Inflammatory macrophage treated with lipopolysaccharide for 1 hour (primary cell): ENCODE measurements around the gene SENP1.
A peak's percentile ranks its signal among the peaks of the same experiment; 100 is the strongest.

Experiments used
- DNase-seq, 2 donors: peaks; one replicate each; pipeline ENCODE4 v3.0.0-alpha.2; 2020 to 2022

Gene SENP1

DNA sequence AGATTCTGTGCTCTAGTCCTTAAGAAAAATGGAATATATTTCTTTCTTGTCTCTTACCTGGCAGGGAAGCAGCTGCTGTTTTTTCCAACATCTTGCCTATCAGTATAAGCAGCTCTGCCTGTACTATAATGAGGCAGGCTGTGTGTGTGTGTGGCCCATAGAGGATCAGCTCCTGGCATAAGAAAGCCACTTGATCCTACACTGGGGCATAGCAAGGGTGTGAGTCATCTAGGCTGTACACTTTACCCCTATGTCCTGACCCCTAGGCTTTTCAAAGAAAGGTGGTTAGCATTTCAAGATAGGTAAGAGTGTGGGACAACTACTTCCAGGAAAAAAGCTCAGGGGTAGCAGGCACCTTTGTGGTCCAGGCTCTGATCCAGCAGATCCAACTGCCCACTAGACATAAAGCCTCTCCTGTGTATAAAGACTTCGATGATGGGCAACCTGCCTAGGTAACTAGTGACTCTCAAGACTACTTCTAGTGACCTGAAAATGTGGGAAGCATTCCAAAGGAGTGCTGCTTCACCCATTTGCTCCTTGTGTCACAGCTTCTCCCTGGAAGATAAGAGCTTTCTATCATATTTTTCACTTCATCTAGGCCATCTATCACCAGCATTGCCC is 4.9 kb upstream of the SENP1 start:
- no peak for DNase-seq

DNA sequence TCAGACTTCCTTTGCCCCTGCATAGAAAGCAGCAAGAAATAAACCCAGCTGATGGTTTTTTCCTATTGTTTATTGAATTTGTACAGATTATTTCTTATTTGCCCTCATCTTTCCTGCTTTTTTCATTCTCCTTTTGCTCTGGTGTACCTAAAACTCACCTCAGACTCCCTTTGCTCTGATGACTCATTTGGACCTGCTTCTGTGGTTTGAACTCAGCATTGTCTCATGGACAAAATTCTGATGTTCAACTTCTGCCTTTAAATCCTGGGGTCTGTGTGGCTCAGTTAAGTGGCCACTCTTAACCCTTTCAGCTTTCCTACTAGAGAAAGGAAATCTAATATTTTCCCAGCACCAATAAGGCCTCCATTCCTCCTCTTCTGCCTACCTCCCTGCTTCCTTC is 3.5 kb upstream of the SENP1 start:
- DNase-seq = no peak

DNA sequence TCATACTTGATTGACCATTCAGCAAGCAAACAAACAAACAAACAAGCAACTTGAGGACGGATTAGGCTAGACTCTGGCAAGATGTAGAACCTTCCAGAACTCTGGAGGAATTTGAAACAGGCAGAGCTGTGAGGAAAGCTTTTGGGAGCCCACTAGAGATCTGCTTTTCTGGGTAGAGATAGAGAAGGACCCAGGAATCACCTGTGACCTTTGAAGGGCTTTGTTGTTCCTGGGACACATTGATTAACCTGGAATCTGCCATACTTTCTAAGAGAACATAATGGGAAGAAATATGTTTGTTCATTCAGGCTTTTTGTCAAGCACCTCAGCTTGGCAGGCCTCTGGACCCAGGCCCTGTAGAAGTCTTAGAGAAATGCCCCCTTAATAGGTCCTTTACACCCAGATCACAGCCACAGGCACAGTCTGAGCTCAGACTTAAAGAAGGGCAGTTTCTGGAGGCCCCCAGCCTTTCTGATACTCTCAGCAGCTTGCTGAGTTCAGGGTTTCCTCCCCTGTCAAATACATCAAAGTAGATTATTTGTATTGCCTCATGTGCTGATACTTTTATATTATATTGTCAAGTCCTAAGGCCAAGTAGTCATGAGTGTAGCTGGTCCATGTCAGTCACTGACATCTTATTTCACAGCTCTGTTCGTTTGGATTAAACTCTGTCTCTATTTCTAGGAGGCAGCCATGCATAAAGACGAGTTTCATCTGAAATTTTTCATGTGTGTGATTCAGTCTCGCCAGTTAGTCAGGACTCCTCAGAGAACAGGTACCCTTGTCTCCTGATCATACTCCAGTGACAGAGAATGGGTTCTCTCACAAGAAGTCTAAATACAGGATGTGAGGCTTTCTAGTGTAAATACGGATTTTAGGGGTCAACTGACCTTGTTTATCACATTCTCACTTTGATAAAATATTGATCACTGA is 1.1 kb upstream of the SENP1 start:
- DNase-seq = no peak

DNA sequence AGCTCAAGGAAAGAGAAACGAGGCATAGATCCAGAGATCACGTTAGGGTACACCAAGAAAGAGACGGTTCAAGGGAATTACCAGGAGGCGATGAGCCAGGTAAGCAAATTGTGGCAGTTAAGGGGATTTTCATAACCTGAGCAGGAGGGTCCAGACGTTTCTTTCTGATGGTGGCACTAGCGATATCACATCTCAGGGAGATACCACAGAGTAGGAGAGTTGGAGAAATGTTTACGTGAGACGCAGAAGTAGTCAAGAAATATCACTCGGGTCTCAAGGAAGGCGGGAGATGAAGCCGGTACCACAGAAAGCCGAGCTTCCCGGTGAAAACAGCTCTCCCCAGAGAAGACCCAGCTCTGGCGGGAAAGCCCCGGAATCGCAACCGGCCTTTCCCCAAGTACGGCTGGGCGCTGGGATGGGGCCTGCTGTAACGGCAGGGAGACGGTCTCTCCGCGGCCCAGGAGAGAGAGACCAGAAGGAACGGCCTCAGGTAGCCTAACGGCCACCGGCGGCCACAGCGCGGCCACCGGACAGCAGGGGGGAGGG is 485 bp downstream of the SENP1 start:
- peak; percentile 32 to 35 for DNase-seq

DNA sequence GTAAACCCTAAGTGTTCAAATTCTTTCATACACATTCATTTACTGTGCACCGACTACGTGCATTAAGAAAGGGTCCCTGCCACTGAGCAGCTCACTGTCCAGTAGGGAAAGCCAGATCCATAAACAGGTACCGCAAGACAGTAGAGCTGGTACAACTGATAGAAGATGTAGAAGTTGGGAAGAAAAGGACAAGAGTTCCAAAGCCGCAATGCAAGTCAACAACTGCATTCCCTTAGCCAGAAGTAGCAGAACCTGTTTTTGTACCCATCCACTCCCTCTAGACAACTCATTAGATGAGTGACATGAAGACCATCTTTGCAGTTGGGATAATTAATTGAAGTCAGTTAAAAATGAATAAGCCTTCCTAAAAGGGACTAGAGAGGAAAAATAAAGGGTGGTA is 1.3 kb downstream of the SENP1 start:
- no peak for DNase-seq

DNA sequence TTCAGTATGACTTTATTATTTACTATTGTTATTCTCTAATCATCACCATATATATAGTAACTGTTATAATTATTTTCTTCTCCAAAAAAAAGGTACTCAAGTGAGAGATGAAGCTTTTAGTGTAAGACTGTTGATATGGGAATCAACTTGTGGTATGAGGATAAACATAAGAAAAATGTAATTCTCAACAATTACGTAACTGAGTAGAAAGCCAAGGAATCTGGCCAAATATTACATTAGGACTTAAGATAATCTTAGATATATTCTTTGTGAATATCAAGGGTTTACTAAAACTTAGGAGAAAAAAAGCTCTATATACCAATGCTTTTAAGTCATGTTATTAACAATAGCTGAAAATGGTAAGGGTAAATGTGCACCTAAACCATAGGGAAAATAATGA is 13.3 kb downstream of the SENP1 start:
- DNase-seq = no peak

DNA sequence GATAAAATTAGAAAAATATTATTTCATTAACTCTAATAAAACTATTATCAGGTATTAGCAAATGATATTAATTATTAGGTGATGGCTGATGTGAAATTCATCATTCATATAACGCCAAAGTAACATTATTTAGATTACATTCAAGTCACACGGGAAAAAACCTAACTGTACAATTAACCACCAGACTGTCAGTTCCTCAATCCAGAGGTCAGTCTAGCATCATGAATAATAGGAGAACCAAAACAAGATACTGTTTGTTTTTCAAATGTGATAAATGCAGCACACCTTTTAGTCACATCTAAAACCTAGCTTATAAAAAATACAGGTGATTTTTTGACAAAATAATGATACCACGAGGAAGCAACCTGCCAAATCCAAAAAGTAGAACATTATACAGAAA is 19.6 kb downstream of the SENP1 start:
- DNase-seq = no peak

DNA sequence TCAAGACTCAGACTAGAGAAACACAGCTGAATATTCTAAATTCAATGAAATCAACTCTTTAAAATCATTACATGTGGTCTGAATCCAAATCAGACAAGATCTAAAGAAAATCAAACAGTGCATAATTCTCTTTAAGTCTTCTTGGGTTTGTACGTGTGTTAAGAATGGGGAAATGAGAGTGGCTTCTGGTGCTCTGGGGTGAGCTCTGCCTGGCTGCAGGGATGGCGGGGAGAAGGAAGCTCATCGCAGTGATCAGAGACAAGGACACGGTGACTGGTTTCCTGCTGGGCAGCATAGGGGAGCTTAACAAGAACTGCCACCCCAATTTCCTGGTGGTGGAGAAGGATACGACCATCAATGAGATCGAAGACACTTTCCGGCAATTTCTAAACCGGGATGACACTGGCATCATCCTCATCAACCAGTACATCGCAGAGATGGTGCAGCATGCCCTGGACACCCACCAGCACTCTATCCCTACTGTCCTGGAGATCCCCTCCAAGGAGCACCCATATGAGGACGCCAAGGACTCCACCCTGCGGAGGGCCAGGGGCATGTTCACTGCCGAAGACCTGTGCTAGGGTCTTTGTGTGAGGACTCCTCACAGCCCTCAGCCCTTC is 20.9 kb downstream of the SENP1 start:
- DNase-seq = no peak

DNA sequence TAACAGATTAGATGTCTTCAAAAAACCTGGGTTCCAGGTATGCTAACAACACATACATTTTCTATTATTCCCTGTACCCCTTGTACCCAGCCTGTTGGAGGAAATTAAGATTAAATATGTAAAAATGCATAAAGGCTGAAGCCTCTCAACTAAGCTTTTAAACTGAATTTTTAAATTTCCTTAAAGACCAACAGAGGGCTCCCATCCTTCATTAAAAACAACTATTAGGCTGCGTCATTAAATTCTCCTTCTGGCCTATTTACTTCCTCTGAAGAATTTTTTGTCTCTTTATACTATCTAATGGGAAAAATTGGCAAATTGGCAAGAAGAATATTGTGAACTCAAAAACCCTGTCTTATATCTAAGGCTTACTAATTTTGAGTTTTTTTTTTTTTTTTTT is 21.8 kb downstream of the SENP1 start:
- DNase-seq = peak in 1 of 2 donors; percentile 10

DNA sequence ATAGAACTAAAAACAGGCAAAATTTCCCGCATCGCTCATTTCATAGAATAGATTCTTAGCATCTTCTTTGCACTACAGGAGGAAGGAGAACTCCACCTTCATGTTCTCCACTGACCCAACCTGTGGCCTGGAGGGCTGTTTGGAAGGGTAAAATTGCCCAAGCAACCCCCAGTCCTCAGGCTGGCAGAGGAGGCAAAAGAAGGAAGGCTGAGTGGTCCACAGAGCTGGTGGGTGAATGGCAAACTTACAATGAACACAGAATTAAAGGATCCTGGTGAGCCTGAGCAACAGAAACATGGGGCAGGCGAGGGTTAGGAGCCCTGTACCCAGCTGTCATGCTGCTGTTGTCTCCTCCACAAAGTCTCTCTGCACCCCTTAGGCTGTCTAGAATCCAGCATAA is 25.1 kb downstream of the SENP1 start:
- DNase-seq = no peak

DNA sequence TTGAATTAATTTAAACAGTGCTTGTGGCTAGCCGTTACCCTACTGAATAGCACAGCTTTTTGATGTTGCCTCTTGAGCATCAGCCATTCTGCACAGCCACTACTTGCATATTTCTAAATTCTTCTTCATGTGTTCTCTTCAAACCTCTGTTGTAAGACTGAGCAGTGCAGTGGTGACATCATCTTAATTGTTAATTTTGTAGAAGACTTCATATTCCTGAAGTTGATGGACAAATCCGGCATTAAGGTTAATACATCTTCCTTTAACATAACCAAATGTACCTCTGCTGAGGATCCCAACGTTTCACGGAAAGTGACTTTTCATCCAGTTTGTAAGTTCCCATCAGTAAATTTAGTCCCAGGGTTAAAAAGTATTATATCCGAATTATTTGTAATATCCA is 25.6 kb downstream of the SENP1 start:
- no peak for DNase-seq

DNA sequence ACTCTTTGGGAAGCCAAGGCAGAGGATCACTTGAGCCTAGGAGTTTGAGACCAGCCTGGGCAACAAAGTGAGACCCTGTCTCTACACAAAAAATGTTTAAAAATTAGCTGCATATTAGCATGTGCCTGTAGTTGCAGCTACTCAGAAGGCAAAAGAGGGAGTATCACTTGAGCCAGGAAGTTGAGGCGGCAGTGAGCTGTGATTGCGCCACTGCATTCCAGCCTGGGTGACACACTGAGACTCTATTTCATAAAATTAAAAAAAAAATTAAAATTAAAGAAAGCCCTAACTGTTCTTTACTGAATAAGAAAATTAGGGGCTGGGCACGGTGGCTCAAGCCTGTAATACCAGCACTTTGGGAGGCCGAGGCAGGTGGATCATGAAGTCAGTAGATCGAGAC is 27.0 kb downstream of the SENP1 start:
- DNase-seq = peak; percentile 7 to 21

DNA sequence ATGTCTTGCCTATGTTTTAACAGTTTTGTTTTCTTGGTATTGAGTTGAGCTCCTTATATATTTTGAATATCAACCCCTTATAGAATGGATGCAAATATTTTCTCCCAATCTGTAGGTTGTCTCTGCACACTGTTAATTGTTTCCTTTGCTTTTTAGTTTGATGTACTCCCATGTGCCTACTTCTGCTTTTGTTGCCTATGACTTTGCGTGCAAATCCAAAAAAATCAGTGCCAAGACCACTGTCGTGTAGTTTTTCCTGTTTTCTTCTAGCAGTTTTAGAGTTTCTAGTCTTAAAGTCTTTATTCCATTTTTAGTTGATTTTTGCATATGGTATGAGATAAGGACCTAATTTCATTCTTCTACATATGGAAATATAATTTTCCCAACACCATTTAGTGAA is 28.8 kb downstream of the SENP1 start:
- no peak for DNase-seq

DNA sequence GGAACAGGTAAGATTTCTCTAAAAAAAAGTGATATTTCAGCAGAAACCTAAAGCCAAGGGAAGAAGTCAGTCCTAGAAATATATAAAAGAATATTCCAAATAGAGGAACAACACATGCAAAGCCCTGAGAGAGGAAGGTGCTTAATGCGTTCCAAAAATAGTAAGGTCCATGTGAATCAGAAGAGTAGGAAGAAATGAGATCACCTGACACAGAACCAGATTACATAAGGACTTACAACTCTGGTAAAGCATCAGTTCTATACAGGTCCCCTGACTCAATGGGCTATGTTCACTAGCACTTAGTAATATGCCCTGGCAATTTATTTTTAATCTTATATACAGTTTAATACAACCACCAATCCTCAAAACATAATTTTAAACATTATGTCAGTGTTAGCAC is 30.0 kb downstream of the SENP1 start:
- peak in 1 of 2 donors; percentile 61 for DNase-seq

DNA sequence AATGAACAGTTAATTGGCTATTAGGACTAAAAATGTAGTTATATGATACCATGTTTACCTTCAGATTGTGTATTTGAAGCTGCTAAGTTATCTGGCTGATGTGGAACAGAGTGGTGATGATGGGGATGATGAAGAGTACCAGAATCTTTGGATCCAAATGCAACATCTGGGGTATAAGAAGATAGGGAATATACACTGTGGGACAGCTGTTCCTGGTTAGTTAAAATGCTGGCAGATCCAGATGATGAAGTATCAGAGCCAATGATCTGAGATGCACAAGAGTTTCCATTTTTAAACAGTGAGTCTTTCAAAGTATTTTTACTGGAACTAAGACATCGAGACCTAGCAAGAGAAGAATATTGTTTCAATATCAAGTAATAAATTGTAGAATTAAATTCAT is 31.6 kb downstream of the SENP1 start:
- DNase-seq = no peak

DNA sequence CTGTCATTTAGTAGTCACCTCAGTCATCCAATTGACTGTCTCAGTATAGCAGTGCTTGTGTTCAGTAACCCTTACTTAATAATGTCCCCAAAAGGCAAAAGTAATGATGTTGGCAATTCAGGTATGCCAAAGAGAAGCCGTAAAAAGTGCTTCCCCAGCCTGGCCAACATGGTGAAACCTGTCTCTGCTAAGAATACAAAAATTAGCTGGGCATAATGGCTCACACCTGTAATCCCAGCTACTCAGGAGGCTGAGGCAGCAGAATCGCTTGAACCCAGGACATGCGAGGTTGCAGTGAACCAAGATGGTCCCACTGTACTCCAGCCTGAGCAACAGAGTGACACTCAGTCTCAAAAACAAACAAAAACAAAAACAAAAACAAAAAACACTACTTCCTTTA is 33.6 kb downstream of the SENP1 start:
- DNase-seq = no peak

DNA sequence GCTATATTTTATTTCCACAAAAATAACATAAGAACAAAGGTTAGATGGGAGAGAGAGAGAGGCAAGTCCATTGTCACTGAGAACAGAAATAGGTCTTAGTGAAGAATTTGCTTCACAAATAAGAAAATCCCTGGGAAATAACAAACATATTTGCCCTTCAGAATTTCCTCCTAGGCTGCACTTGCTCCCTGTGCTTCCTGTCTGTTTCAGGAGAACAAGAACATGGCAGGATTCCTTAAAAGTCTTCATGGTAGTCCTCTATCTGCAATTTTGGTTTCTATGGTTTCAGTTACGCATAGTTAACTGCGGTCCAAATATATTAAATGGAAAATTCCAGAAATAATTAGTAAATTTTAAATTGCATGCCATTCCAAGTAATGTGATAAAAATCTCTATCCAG is 34.1 kb downstream of the SENP1 start:
- no peak for DNase-seq

DNA sequence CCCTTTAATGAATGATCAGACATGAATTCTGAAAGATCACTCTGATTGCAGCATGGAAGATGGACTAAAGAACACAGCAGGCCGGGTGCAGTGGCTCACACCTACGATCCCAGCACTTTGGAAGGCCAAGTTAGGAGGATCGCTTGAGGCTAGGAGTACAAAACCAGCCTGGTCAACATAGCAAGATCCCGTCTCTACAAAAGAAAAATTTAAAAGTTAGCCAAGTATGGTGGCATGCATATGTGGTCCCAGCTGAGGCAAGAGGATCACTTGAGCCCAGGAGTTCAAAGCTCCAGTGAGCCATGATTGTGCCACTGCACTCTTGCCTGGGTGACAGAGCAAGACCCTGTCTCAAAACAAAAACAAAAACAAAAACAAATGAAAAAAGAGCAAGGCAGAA is 35.1 kb downstream of the SENP1 start:
- DNase-seq = no peak

DNA sequence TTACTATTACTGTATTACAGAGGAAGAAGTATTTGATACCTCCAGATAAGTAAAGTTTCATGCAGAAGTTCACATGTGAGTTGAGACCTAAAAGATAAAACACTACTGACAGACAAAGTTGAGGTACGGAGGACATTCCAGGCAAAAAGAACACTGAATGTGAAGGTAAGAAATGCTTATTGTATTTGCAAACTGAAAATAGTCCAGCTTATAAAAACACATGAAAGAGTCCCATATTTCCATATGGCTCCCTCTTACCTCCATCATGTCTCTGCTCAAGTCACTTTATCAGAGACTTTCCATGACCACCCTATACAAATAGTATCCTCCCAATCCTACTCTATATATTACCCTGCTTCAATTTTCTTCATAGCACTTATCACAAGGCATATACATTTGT is 35.8 kb downstream of the SENP1 start:
- no peak for DNase-seq

DNA sequence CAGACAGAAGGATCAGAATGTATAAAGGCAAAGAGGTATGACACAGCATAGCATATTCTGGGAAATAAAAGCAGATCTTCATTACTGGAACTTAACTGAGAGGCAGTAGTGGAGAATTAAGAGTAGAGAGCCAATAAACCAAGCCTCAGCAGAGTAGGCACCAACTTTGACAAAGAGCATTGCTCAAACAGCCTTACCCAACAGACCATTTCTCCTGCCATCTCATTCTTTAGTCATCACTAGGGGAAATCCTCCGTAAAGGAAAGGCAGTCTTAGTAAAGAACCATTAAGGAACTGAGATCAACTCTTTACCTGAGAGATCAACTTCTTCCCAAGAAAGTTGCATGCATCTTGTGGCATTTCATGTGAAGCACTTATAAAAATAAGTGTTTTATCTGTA is 36.6 kb downstream of the SENP1 start:
- peak; percentile 68 to 83 for DNase-seq

DNA sequence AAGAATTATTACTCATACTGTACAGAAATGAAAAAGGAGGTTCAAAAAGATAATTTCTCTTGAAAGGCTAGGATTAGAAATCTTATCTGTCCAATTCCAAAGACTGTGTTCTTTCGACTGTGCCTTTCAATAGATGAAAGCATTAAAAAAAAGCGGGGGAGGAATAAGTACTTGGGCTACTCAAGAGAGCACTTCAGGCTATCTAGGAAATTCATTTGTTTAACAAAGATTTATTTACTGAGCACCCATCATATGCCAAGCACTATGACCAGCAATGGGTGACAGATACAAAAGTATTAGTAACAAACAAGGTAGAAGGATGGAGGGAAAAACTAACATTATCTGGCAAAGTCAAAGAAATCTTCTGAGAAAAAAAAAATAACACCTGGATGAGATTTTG is 37.4 kb downstream of the SENP1 start:
- no peak for DNase-seq

DNA sequence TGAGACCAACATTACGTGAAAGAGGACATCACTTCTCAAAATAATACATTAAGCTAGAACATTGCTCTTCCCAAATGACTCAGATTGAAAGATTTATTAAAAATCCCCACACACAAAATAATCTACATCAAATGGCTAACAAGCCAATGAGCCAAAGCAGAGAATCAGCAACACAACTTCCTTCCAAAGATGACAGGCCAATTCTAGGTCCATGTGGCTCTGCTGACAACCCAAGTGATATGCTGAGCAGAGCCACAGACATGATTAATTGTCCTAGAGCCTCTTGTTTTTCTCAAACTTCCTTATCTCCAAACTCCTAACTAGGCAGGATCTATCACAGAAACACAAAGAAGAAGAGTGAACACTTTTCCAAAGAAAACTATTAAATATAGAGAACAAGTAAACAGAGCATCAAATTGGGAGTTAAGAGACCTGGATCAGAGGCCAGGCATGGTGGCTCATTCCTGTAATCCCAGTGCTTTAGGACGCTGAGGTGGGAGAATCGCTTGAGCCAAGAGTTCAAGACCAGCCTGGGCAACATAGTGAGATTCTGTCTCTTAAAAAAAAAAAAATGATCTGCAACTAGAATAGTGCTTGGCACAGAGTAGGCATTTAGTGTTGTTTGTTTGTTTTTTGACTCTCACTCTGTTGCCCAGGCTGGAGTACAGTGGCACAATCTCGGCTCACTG is 38.5 kb downstream of the SENP1 start:
- no peak for DNase-seq

DNA sequence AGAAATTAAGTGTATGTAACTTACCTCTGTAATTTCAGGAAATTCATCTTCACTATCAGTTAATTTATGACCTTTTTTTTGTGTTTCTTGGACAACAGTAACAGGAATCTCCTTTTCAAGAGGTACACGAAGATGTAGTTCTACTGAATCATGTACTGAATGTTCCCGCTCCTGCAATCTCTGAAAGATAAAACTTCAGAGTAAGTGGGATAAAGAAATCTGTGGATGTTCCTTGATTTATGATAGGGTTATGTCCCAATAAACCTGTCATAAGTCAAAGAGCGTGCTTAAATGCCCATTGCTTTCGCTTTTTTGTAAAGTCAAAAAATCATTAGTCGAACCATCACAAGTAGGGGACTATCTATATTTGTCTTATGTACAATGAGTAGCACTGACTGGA is 40.8 kb downstream of the SENP1 start:
- no peak for DNase-seq
